HS-5 (cell line): ENCODE results near the gene CHCHD3.
"Not testable (repeated sequence)": the region's sequence is repeated elsewhere in the genome, so short reads cannot be mapped to it uniquely, and the experiment has no call there.

Source experiments
- DNase-seq: peaks from one replicate; pipeline ENCODE4 v3.0.0-alpha.2; 2012; ENCODE audit warnings: low read depth

The CHCHD3 gene

GRCh38 chr7:133040674-133041073 is 41.2 kb downstream of the CHCHD3 start:
- no peak for DNase-seq

- DNase-seq = no peak
These were observed 41.7 kb downstream of the CHCHD3 start for GRCh38 chr7:133040178-133040577.

- no peak for DNase-seq
These were observed 42.3 kb downstream of the CHCHD3 start for GRCh38 chr7:133039614-133040013.

GRCh38 chr7:133036289-133036688 is 45.6 kb downstream of the CHCHD3 start:
- no peak for DNase-seq

- DNase-seq = not testable (repeated sequence)
These were observed 46.6 kb downstream of the CHCHD3 start for GRCh38 chr7:133035240-133035639.

- no peak for DNase-seq
These were observed 51.5 kb downstream of the CHCHD3 start for GRCh38 chr7:133030346-133030745.

- DNase-seq = no peak
These were observed 52.4 kb downstream of the CHCHD3 start for GRCh38 chr7:133029463-133029862.

- no peak for DNase-seq
These were observed 54.5 kb downstream of the CHCHD3 start for GRCh38 chr7:133027397-133027796.

- DNase-seq = no peak
These were observed 55.6 kb downstream of the CHCHD3 start for GRCh38 chr7:133026210-133026859.

GRCh38 chr7:133025056-133025455 is 56.8 kb downstream of the CHCHD3 start:
- DNase-seq = no peak

- DNase-seq = no peak
These were observed 57.3 kb downstream of the CHCHD3 start for GRCh38 chr7:133024596-133024995.

GRCh38 chr7:133023370-133024071 is 58.4 kb downstream of the CHCHD3 start:
- no peak for DNase-seq

GRCh38 chr7:133022661-133023060 is 59.2 kb downstream of the CHCHD3 start:
- DNase-seq = no peak

GRCh38 chr7:133021196-133021595 is 60.7 kb downstream of the CHCHD3 start:
- DNase-seq = no peak

GRCh38 chr7:133020496-133020895 is 61.4 kb downstream of the CHCHD3 start:
- DNase-seq = no peak

- no peak for DNase-seq
These were observed 62.3 kb downstream of the CHCHD3 start for GRCh38 chr7:133019590-133019989.

- DNase-seq = no peak
These were observed 65.3 kb downstream of the CHCHD3 start for GRCh38 chr7:133016604-133017003.

GRCh38 chr7:133015888-133016287 is 66.0 kb downstream of the CHCHD3 start:
- no peak for DNase-seq

GRCh38 chr7:133011746-133012145 is 70.1 kb downstream of the CHCHD3 start:
- no peak for DNase-seq

GRCh38 chr7:133009426-133010252 is 72.3 kb downstream of the CHCHD3 start:
- DNase-seq = no peak

- no peak for DNase-seq
These were observed 73.9 kb downstream of the CHCHD3 start for GRCh38 chr7:133007961-133008360.

GRCh38 chr7:133003052-133003910 is 78.6 kb downstream of the CHCHD3 start:
- DNase-seq = no peak
